Stimulated activated CD8-positive, alpha-beta memory T cell treated with anti-CD3 and anti-CD28 coated beads, Interleukin-4, amount 100 ng/mL, for 4 hours (primary cell): ENCODE measurements around the gene TMPRSS6.
A peak's percentile ranks its signal among the peaks of the same experiment; 100 is the strongest.

ENCODE experiments used
- DNase-seq, 2 donors: peaks; one replicate each; pipeline ENCODE4 v3.0.0-alpha.2; 2020; ENCODE audit warnings: low read depth in 2 of 2, low spot score in 1 of 2

TMPRSS6 gene

GRCh38 chr22:37052386-37053309 is 56.9 kb downstream of the TMPRSS6 start:
- no peak for DNase-seq

GRCh38 chr22:37051391-37052385 is 57.8 kb downstream of the TMPRSS6 start, which contains the start of gene KCTD17:
Gene KCTD17, plus strand, starts transcription at chr22:37051742. Its CDS starts 19 bp downstream, at chr22:37051761.
- DNase-seq, result peak; percentile 32 to 53

GRCh38 chr22:37050913-37051312 is 58.6 kb downstream of the TMPRSS6 start:
- no peak for DNase-seq

GRCh38 chr22:37049224-37049623 is 60.3 kb downstream of the TMPRSS6 start:
- no peak for DNase-seq

- DNase-seq, result no peak
These were observed 61.4 kb downstream of the TMPRSS6 start for GRCh38 chr22:37048133-37048532.

- no peak for DNase-seq
These were observed 62.5 kb downstream of the TMPRSS6 start for GRCh38 chr22:37047006-37047405.

- DNase-seq, result no peak
These were observed 62.9 kb downstream of the TMPRSS6 start for GRCh38 chr22:37046589-37046988.

GRCh38 chr22:37045958-37046357 is 63.6 kb downstream of the TMPRSS6 start:
- no peak for DNase-seq

- no peak for DNase-seq
These were observed 64.6 kb downstream of the TMPRSS6 start for GRCh38 chr22:37044634-37045625.

- no peak for DNase-seq
These were observed 65.5 kb downstream of the TMPRSS6 start for GRCh38 chr22:37043828-37044538.

- DNase-seq, result no peak
These were observed 66.2 kb downstream of the TMPRSS6 start for GRCh38 chr22:37043209-37043827.

- no peak for DNase-seq
These were observed 70.0 kb downstream of the TMPRSS6 start for GRCh38 chr22:37039466-37039865.

- no peak for DNase-seq
These were observed 71.8 kb downstream of the TMPRSS6 start for GRCh38 chr22:37037669-37038068.

GRCh38 chr22:37036655-37037377 is 72.7 kb downstream of the TMPRSS6 start:
- no peak for DNase-seq

- no peak for DNase-seq
These were observed 75.7 kb downstream of the TMPRSS6 start for GRCh38 chr22:37033605-37034430.

GRCh38 chr22:37032535-37033460 is 76.7 kb downstream of the TMPRSS6 start:
- DNase-seq, result no peak

- DNase-seq, result no peak
These were observed 77.4 kb downstream of the TMPRSS6 start for GRCh38 chr22:37032134-37032534.
